NCI-H1930 (cell line): Measurements from ENCODE around the gene AGPAT1.
"Not testable (repeated sequence)": the region's sequence is repeated elsewhere in the genome, so short reads cannot be mapped to it uniquely, and the experiment has no call there.

Source experiments
- DNase-seq, 2 experiments: peaks; one replicate each; lab custom pipeline; 2025; lab: John Stamatoyannopoulos, UW

AGPAT1 gene

GRCh38 chr6:32175711-32176475 is at the start of gene AGPAT1:
TSS of gene AGPAT1 (minus strand) at chr6:32176084. CDS start at chr6:32171496, 4,588 bp downstream.
- DNase-seq: peak; percentile 84 to 94

- DNase-seq: no peak
Observed at GRCh38 chr6:32224696-32225095, 48.8 kb upstream of the AGPAT1 start.

GRCh38 chr6:32223258-32224235 is 47.7 kb upstream of the AGPAT1 start, which contains the start of gene NOTCH4:
TSS of gene NOTCH4 (minus strand) at chr6:32224067. CDS start at chr6:32223928, 139 bp downstream.
- no peak for DNase-seq

- no peak for DNase-seq
Observed at GRCh38 chr6:32222333-32223230, 46.7 kb upstream of the AGPAT1 start.

GRCh38 chr6:32220021-32220420 is 44.1 kb upstream of the AGPAT1 start:
- no peak for DNase-seq

GRCh38 chr6:32218167-32218566 is 42.3 kb upstream of the AGPAT1 start:
- no peak for DNase-seq

GRCh38 chr6:32216998-32217397 is 41.1 kb upstream of the AGPAT1 start:
- DNase-seq: no peak

- DNase-seq: no peak
Observed at GRCh38 chr6:32216285-32216684, 40.4 kb upstream of the AGPAT1 start.

GRCh38 chr6:32215617-32216016 is 39.7 kb upstream of the AGPAT1 start:
- no peak for DNase-seq

- DNase-seq: no peak
Observed at GRCh38 chr6:32214126-32214525, 38.2 kb upstream of the AGPAT1 start.

- no peak for DNase-seq
Observed at GRCh38 chr6:32213649-32214048, 37.8 kb upstream of the AGPAT1 start.

GRCh38 chr6:32212076-32212760 is 36.3 kb upstream of the AGPAT1 start:
- DNase-seq: no peak

- not testable (repeated sequence) for DNase-seq
Observed at GRCh38 chr6:32211432-32211831, 35.5 kb upstream of the AGPAT1 start.

- no peak for DNase-seq
Observed at GRCh38 chr6:32210191-32210601, 34.3 kb upstream of the AGPAT1 start.

GRCh38 chr6:32208996-32209395 is 33.1 kb upstream of the AGPAT1 start:
- DNase-seq: no peak

GRCh38 chr6:32204268-32204715 is 28.4 kb upstream of the AGPAT1 start:
- DNase-seq: no peak

- DNase-seq: no peak
Observed at GRCh38 chr6:32203426-32204267, 27.8 kb upstream of the AGPAT1 start.

- DNase-seq: no peak
Observed at GRCh38 chr6:32202186-32202585, 26.3 kb upstream of the AGPAT1 start.

- DNase-seq: no peak
Observed at GRCh38 chr6:32200711-32201475, 25.0 kb upstream of the AGPAT1 start.
